ENCODE results near the gene DCST2. TPM values are rescaled to one million over a fixed set of nuclear protein-coding genes. Genes with fewer than 3 reads are reported as not detected.

The DCST2 gene
- total and polyA plus RNA-seq, 2 donors (not counting 3 experiments of a cell fraction or from before 2014, with no cell fraction given), result 0.29 to 0.51 TPM

GRCh38 chr1:155022136-155022926 is 11.2 kb downstream of the DCST2 start:
- H3K4me1 ChIP-seq (ENCODE audit: control insufficient read depth, extremely low read depth, insufficient read depth, low read length), result peaks cover 5% of the 10 kb centered on the region
- no peaks in the 10 kb centered on the region for H3K36me3 ChIP-seq (ENCODE audit: control insufficient read depth in 2 of 2, extremely low read depth in 1 of 2, insufficient read depth in 2 of 2, low read length in 2 of 2)
- H3K4me2 ChIP-seq (ENCODE audit: insufficient read depth, low read length), result no peak overlapping the region
- H2AFZ ChIP-seq (ENCODE audit: low read depth, low read length), result no peak overlapping the region
- FAIRE-seq (no peak), DNase-seq (ENCODE audit: low read depth, low spot score) (no peak)
- BruUV-seq (replicated peaks), result no TSS peak
- H3K27me3 ChIP-seq (ENCODE audit: control insufficient read depth in 2 of 2, insufficient read depth in 2 of 2, low read length in 2 of 2), result no peaks in the 10 kb centered on the region
- no peaks in the 10 kb centered on the region for H3K9me1 ChIP-seq (replicated peaks; ENCODE audit: control insufficient read depth, extremely low read depth, insufficient read depth, low read length)
- dilution Hi-C loops (cut with MboI; ENCODE audit: extremely low pct_ligation_motif_present, low sequenced_read_pairs) (no loop called here), intact Hi-C loops (cut with micrococcal nuclease) (no loop called here)
- no peak overlapping the region for H3K4me3 ChIP-seq (replicated peaks in 1 of 3; ENCODE audit: insufficient read depth in 1 of 3, low read depth in 1 of 3, low read length in 3 of 3)
- no peaks in the 10 kb centered on the region for H3K9me3 ChIP-seq (replicated peaks; ENCODE audit: control insufficient read depth, insufficient read depth, low read length)
- POLR2A ChIA-PET, result no interaction called here
- no peaks in the 10 kb centered on the region for H3K79me2 ChIP-seq (ENCODE audit: control insufficient read depth, insufficient read depth, low read length)
- no peak for TF ChIP-seq POLR2AphosphoS5 (IDR thresholded peaks at IDR 0.05; ENCODE audit: insufficient read depth, low read depth, low read length)
- no peak for TF ChIP-seq EZH2 (IDR thresholded peaks at IDR 0.05; ENCODE audit: borderline replicate concordance, low read depth, low read length, severe bottlenecking)
- no peak for TF ChIP-seq POLR2A (IDR thresholded peaks at IDR 0.05; ENCODE audit: low read depth, low read length)
- no peak for TF ChIP-seq CTCF (IDR thresholded peaks at IDR 0.05; ENCODE audit: extremely low read depth in 1 of 2, insufficient read depth in 1 of 2, low read depth in 1 of 2, low read length in 2 of 2)
- no peak for TF ChIP-seq GATA2 (IDR thresholded peaks at IDR 0.05; ENCODE audit: insufficient read depth, insufficient read length, low read depth, low read length)
- TF ChIP-seq JUN (IDR thresholded peaks at IDR 0.05; ENCODE audit: borderline replicate concordance, insufficient read depth, insufficient read length, low read depth), result no peak
- TF ChIP-seq MYC (IDR thresholded peaks at IDR 0.05; ENCODE audit: low read depth, low read length), result no peak
- no peak for TF ChIP-seq MAX (IDR thresholded peaks at IDR 0.05; ENCODE audit: insufficient read depth, insufficient read length)
- no peak for TF ChIP-seq FOS (IDR thresholded peaks at IDR 0.05; ENCODE audit: borderline replicate concordance, insufficient read depth, low read length)
- H3K9ac ChIP-seq (replicated peaks; ENCODE audit: extremely low read depth, insufficient read depth, low read length), result no peak overlapping the region
- H4K20me1 ChIP-seq (replicated peaks; ENCODE audit: control insufficient read depth, extremely low read depth, insufficient read depth, low read length), result no peaks in the 10 kb centered on the region
- CTCF ChIA-PET, result interaction anchor here (0.8 to 2.5 kb wide), 7 partner anchors 18 to 79 kb away, joined by 3 to 7 read pairs (median 4); partner anchors contain the start of gene ADAM15
- H3K27ac ChIP-seq (ENCODE audit: insufficient read depth, low read depth, low read length), result no peak overlapping the region

Measured in endothelial cell of umbilical vein (primary cell).